Activated T-helper 17 cell treated with anti-CD3 and anti-CD28 coated beads, Interleukin-2, amount 50 U/mL, for 72 hours (primary cell): ENCODE measurements around the gene SHB. TPM values are rescaled to one million over a fixed set of nuclear protein-coding genes. Genes with fewer than 3 reads are reported as not detected.
"Not testable (repeated sequence)": the region's sequence is repeated elsewhere in the genome, so short reads cannot be mapped to it uniquely, and the experiment has no call there.

Experiments used
- ATAC-seq: fragments of 150-1000 bp; cut with Tn5 transposase; replicated peaks from 2 replicates; pipeline ENCODE4 v1.10.0; 2021; ENCODE audit warnings: mild to moderate bottlenecking, moderate library complexity
- H3K27ac Mint-ChIP-seq: one replicate; pipeline ENCODE4 v1.8.0; 2022; ENCODE audit warnings: mixed read lengths
- H3K27me3 Mint-ChIP-seq: one replicate; pipeline ENCODE4 v1.8.0; 2022; ENCODE audit warnings: mixed read lengths
- H3K36me3 Mint-ChIP-seq: one replicate; pipeline ENCODE4 v1.8.0; 2022; ENCODE audit warnings: low read depth, mild to moderate bottlenecking, mixed read lengths
- H3K4me1 Mint-ChIP-seq: one replicate; pipeline ENCODE4 v1.8.0; 2022; ENCODE audit warnings: mixed read lengths
- H3K4me3 Mint-ChIP-seq: one replicate; pipeline ENCODE4 v1.8.0; 2022; ENCODE audit warnings: mild to moderate bottlenecking, mixed read lengths
- H3K9me3 Mint-ChIP-seq: one replicate; pipeline ENCODE4 v1.8.0; 2022; ENCODE audit warnings: mixed read lengths
- total RNA-seq, 2 donors: library from RNA; stranded (reverse); gene quantifications; one replicate each; pipeline ENCODE4 v1.2.3, GENCODE V29; 2022

Gene SHB
- total RNA-seq, 2 donors from 2014 or later = 0.95 to 1.7 TPM

- no peak overlapping the region for H3K27ac Mint-ChIP-seq
- no peaks in the 10 kb centered on the region for H3K36me3 Mint-ChIP-seq
- no peak overlapping the region for H3K4me3 Mint-ChIP-seq
- ATAC-seq = peak; percentile 36
- peaks cover 5% of the 10 kb centered on the region for H3K4me1 Mint-ChIP-seq
- H3K27me3 Mint-ChIP-seq = no peaks in the 10 kb centered on the region
- no peaks in the 10 kb centered on the region for H3K9me3 Mint-ChIP-seq
Observed at GRCh38 chr9:38061326-38061977, 7.6 kb downstream of the SHB start.

- ATAC-seq = no peak
- Mint-ChIP-seq H3K27me3 (no peaks in the 10 kb centered on the region), H3K27ac (no peak overlapping the region), H3K4me3 (no peak overlapping the region), H3K9me3 (no peaks in the 10 kb centered on the region), H3K4me1 (peaks cover 2% of the 10 kb centered on the region), H3K36me3 (no peaks in the 10 kb centered on the region)
Observed at GRCh38 chr9:38060681-38061080, 8.3 kb downstream of the SHB start.

- no peaks in the 10 kb centered on the region for H3K27me3 Mint-ChIP-seq
- no peak overlapping the region for H3K4me3 Mint-ChIP-seq
- no peaks in the 10 kb centered on the region for H3K36me3 Mint-ChIP-seq
- no peak for ATAC-seq
- no peaks in the 10 kb centered on the region for H3K4me1 Mint-ChIP-seq
- H3K27ac Mint-ChIP-seq = no peak overlapping the region
- no peaks in the 10 kb centered on the region for H3K9me3 Mint-ChIP-seq
Observed at GRCh38 chr9:38059233-38059936, 9.6 kb downstream of the SHB start.

GRCh38 chr9:38058452-38059232 is 10.4 kb downstream of the SHB start:
- H3K4me1 Mint-ChIP-seq = no peaks in the 10 kb centered on the region
- no peak overlapping the region for H3K27ac Mint-ChIP-seq
- no peaks in the 10 kb centered on the region for H3K9me3 Mint-ChIP-seq
- no peaks in the 10 kb centered on the region for H3K36me3 Mint-ChIP-seq
- H3K4me3 Mint-ChIP-seq = no peak overlapping the region
- H3K27me3 Mint-ChIP-seq = no peaks in the 10 kb centered on the region
- ATAC-seq = no peak

DNA sequence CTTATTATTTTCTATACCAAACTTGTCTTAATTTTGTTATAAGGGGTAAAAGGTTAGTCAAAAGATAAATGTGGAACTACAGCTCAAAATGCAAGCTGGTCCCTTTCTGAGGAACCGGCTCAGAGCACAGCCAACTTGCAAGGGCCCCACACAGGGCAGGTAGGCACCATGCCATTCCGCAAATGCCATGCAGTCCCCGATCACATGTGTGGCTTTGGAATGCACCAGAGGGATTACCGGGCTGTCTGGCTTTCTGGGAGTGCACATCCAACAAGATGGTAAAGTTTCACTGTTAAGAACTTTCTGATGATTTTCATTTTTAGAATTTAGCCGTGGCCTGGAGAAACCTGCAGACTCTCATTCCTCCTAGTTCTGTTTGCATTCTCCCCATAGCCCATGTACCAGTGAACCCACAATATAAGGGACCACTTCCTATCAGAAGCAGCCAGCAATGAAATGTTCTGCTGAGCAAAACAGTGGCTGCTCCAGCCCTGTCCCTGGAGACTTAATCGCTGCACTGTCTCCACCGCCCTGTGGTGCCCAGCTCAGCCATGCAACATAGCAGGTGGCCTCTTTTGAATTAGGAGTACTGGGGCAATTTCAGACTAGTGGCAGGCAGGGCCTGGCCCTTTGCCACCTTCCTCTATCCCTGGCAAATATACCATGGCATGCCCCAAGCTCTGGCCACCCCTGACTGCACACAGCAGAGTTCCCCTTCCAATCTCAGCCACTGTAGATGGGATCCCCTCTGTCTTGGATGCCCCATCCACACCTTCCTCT is 11.4 kb downstream of the SHB start:
- Mint-ChIP-seq H3K4me3 (no peak overlapping the region), H3K27ac (no peak overlapping the region), H3K4me1 (no peaks in the 10 kb centered on the region), H3K27me3 (no peaks in the 10 kb centered on the region), H3K9me3 (no peaks in the 10 kb centered on the region), H3K36me3 (no peaks in the 10 kb centered on the region)
- ATAC-seq = no peak

DNA sequence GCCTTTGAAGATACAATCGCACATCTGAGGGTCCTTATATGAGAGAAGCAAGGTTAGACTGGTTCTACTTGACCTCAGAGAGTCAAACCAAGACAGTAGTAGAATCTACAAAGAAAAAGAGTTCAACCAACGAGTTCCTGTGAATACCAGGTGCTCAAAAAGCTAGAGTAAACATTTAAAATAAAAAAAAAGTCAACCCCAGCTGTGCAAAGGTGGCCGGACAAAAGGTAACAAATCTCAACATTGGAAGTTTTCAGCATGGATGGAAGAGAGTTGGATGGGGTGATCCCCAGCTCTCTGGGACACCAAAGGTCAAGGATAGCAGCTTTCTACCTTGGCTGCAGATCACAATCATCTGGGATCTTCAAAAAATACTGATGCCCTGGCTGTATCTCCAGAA is 14.4 kb downstream of the SHB start:
- H3K36me3 Mint-ChIP-seq = no peaks in the 10 kb centered on the region
- no peak overlapping the region for H3K4me3 Mint-ChIP-seq
- no peaks in the 10 kb centered on the region for H3K9me3 Mint-ChIP-seq
- no peak overlapping the region for H3K27ac Mint-ChIP-seq
- no peak for ATAC-seq
- no peaks in the 10 kb centered on the region for H3K27me3 Mint-ChIP-seq
- no peaks in the 10 kb centered on the region for H3K4me1 Mint-ChIP-seq

DNA sequence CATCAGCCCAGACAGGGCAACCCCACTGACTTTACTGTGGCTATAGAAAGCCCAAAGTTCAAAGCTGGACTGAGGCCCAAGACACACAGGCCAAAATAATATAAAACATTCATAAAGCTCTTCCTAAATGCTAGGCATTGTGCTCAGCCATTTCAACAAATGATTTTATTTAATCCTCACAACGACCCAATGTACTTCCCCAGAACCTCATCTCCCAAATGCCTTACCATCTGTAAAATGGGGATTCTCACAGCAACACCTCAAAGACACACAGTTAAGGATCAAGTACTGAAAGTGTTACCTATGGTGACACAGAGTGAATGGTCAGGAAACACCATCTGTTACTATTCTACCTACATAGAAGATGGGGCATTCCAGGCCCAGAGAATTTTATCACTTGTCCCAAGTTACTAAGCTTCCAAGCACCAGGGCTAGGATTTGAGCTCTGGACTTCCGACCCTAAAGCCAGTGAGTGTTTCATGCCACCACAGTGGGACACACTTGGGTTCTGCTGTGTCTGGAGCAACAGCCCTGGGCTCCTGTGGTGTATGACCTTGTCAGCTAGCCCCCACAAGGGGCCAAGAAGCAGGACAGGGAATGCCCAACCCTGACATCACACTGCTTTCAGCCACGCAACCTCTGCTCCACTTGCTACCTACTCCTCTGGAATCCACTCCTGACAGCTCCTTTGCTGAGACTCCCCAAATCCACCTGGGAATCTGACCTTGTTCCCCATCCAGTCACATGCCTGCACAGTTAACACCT is 15.1 kb downstream of the SHB start:
- H3K27ac Mint-ChIP-seq = no peak overlapping the region
- no peaks in the 10 kb centered on the region for H3K27me3 Mint-ChIP-seq
- H3K36me3 Mint-ChIP-seq = no peaks in the 10 kb centered on the region
- H3K9me3 Mint-ChIP-seq = no peaks in the 10 kb centered on the region
- ATAC-seq = no peak
- no peaks in the 10 kb centered on the region for H3K4me1 Mint-ChIP-seq
- H3K4me3 Mint-ChIP-seq = no peak overlapping the region

DNA sequence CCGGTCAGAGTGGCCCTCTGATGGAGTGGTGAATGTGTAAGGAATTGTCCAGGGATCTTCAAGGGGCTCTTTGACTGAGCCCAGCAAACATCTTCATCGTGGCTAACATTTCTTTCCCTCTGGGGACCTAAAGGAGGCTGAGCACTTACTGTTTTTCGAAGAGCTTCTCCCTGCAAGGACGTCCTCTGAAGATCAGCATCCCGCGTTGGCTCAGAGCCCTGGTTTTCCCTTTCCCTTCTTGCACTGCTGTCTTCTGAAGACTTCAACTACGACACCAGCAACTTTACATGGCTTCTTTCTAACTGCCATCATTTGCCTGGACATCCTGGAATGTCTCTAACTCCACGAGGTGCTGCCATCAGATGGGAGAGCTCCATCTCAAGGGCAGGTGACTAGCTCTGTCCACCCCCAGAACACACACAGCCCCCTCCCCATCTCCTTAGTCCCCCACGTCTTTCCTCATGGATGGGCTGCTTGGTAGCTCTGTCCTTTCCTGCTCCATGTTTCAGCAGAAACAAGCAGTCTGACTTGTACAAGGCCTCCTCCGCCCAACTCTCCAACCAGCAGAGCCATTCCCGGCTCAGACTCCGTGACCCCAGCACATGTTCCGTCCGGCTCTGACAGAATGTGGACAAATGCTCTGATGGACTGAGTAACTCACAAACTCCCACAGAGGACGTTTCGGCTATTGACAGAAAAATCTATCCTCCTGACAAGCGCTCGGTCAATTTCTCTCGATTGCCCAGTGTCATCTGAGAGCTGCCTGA is 17.1 kb downstream of the SHB start:
- Mint-ChIP-seq H3K36me3 (no peaks in the 10 kb centered on the region), H3K27ac (no peak overlapping the region), H3K9me3 (no peaks in the 10 kb centered on the region), H3K4me3 (no peak overlapping the region), H3K4me1 (peaks cover 4% of the 10 kb centered on the region), H3K27me3 (no peaks in the 10 kb centered on the region)
- no peak for ATAC-seq

DNA sequence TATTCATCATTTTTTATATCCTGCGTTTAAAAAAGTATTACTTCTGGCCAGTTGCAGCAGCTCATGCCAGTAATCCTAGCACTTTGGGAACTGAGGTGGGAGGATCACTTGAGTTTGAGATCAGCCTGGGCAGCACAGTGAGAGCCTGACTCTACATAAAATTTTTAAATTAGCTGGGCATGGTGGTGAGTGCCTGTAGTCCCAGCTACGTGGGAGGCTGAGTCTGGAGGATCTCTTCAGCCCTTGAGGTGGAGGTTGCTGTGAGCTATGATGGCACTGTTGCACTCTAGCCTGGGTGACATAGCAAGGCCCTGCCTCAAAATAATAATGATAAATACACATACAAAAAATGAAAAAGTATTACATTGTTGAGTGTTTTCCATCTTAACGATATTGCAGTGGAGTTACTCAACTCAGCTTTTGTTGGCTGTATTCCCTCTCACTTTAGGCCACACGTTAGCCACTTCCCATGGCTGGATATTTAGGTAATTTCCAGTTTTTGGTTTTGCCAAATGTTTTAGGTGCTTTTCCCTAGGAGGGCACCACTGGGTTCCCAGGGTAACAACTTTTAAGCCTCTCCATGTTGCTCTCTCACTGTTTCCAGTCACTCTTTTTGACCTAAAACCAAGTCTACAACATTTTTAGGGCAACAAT is 20.6 kb downstream of the SHB start:
- Mint-ChIP-seq H3K4me3 (no peak overlapping the region), H3K4me1 (peaks cover 4% of the 10 kb centered on the region), H3K36me3 (no peaks in the 10 kb centered on the region), H3K9me3 (no peaks in the 10 kb centered on the region), H3K27ac (no peak overlapping the region), H3K27me3 (no peaks in the 10 kb centered on the region)
- no peak for ATAC-seq

- H3K36me3 Mint-ChIP-seq = no peaks in the 10 kb centered on the region
- H3K4me3 Mint-ChIP-seq = no peak overlapping the region
- peak; percentile 58 for ATAC-seq
- peaks cover 4% of the 10 kb centered on the region for H3K4me1 Mint-ChIP-seq
- H3K9me3 Mint-ChIP-seq = no peaks in the 10 kb centered on the region
- no peak overlapping the region for H3K27ac Mint-ChIP-seq
- no peaks in the 10 kb centered on the region for H3K27me3 Mint-ChIP-seq
Observed at GRCh38 chr9:38047301-38048251, 21.5 kb downstream of the SHB start.

DNA sequence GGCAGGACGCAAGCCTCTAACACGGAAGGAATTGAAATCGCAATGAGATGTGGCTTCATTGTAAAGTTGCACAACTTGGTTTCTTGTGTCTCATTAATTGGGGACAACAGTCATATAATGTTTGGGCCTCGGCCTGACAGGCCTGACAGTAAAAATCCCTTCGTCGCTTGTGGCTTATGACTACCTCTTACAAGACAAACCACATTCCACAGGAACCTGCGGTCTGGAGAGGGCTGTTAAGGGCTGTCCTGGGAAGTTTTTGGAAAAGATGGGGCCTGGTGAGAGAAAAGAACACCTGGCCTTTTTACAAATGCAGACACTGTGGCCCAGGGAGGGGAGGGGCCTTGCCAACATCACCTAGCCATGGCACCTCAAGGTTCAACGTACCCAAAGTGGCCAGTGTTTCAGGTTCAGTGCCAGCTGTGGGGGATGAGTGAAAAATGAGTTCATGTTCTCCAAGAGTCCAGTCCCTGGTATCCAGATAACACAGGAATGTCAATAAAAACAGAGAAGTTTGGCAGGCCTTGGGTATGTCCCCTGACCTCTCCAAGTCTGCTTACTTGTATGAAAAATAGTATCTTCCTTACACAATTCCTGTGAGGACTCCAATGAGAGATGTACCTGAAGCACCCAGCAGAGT is 22.2 kb downstream of the SHB start:
- Mint-ChIP-seq H3K27me3 (no peaks in the 10 kb centered on the region), H3K9me3 (no peaks in the 10 kb centered on the region), H3K4me1 (peaks cover 4% of the 10 kb centered on the region), H3K27ac (no peak overlapping the region), H3K36me3 (no peaks in the 10 kb centered on the region), H3K4me3 (no peak overlapping the region)
- peak; percentile 42 for ATAC-seq

DNA sequence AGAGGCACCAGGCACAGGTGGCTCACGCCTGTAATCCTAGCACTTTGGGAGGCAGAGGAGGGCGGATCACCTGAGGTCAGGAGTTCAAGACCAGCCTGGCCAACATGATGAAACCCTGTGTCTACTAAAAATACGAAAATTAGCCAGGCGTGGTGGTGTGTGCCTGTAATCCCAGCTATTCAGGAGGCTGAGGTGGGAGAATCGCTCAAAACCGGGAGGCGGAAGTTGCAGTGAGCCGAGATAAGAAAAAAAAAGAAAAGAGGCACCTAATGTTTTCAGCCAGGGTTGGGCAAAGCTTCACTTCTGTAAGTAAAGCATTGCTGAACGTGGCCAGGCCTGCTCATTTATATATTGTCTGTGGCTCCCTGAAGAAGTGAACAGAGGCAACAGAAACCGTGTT is 23.1 kb downstream of the SHB start:
- H3K4me1 Mint-ChIP-seq, H3K9me3 Mint-ChIP-seq, H3K27me3 Mint-ChIP-seq, H3K27ac Mint-ChIP-seq, H3K36me3 Mint-ChIP-seq, H3K4me3 Mint-ChIP-seq, ATAC-seq: not testable (repeated sequence)
